Stimulated activated CD4-positive, alpha-beta T cell treated with anti-CD3 and anti-CD28 coated beads, Interleukin-2, amount 100 ng/mL, for 24 hours (primary cell): ENCODE data around the gene TKT.

Experiments
- DNase-seq, 2 donors: peaks; one replicate each; pipeline ENCODE4 v3.0.0-alpha.2; 2020

The TKT gene

DNA sequence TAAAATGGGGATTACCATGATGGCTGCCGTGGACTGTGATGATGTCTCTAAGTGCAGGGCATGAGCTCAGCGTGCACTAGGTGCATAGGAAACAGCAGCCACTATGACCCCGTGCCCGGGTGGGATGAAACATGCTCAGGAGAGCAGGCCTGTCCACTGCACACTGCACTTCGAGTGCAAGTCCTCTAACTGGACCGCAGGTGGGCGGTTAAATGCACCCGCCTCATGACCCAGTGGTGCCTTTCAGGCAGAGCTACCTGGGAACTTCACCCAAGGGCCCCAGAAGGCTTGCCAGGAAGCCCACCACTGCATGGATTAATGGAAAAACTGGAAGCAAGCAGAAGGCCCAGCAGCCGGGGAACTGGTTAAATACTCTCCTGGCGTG, 60.8 kb downstream of the TKT start:
- no peak for DNase-seq

DNA sequence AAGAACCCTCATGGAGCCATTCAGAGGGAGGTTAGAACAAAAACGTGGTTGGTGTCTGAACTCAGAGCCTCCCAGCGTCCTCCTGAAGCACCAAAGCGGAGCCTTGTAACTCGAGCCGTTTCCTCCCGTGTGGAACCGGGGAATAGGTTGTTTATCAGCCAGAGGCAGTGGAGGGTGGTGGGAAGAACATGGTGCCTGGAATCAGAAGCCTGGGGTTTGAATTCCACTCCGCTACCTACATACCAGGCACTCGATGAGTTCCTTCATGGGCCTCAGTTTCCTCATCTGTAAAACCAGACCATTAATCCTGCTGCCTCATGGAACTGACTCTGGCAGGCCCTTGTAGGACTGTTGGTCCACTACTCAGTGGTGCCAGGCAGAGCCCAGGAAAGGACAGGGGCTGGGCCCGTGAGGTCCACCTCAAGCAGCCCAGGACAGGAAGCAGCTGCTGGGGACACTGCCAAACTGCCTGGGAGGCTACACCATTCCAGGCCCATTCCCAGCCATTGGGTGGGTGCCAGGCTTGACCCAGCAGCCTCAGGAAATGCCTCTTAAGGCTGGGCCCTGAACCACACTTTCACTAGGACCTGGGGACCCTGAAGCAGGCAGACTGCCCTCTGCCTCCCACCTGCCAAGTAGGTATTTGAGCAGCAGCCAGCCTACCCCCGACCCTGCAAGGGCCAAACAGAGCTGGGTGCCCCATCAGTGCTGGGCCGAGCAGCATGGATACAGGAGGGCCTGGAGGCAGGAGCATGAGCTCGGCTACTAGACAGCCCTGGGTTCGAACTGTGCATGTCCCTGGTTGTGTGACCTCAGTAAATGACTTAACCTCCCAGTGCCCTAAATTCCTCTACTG, 61.4 kb downstream of the TKT start:
- no peak for DNase-seq

DNA sequence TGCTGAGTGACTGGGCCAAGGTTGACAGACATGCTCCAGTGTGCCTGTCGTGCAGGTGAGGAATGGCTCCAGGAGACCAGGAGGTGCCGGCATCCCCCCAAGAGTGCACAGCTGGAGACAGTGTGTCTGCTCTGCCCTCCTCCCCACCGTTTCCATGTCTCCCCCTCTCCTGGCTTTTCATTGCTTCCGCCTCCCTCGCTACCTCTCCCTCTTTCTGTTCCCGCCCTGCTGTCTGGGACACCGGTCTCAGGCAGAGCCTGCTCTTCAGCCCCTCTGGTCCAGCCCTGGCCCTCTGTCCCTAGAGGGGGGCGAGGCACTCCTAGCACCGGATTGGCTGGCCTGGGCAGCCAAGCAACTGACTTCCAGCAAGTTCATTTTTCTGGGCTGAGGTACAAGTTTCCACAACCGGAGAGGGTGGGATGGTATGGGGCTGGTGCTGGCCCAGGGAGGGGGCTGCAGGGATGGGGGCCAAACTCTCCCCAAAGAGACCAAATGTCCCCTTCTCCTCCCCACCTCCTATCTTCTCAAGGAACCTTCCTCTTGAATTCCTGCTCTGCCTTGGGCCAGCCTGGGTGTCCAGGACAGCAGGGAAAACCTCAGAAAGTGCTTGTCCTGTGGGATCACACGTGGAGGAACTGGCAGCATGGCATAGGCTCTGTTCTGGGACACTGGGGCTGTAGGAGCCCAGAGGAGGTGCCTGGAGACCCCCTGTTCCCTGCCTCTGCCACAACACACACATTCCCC, 62.2 kb downstream of the TKT start:
- no peak for DNase-seq

DNA sequence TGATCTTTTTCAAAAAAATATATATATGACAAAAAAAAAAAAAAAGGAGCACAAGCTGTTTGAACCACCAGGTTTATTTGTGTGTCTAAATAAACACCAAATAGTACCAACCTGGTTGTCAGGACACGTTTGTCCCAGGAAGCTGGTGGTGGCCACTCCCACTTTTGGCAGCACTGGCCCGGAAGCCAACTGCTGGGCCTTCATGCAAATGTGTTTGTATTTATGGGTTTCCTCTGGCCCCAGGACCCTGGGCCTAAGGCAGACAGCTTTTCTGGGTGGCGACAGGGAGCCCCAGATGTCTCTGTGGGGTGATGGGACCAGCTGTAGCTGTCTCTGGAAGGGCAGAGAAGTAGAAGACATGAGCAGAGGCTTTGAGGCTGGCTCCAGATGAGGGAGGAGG, 63.2 kb downstream of the TKT start:
- DNase-seq = no peak

DNA sequence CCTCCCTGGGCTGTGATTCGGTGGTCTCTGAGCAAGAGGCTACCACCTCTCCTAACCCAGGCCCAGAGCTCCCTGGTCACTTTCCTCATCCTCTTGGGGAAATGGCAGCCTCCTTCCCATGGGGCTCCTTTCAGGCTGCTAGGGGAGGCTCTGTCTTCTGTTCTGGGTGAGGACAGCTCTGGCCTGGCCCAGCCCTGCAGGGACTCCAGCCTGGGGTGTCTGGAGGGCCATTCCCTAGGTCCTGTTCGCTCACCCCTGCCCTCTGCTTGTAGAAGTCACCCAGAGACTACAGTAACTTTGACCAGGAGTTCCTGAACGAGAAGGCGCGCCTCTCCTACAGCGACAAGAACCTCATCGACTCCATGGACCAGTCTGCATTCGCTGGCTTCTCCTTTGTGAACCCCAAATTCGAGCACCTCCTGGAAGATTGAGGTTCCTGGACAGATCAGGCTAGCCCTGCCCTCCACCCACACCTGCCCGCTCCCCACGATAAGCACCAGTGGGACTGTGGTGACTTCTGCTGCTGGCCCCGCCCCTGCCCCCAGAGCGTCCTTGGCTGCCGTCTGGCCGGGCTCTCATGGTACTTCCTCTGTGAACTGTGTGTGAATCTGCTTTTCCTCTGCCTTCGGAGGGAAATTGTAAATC, 63.9 kb downstream of the TKT start:
- DNase-seq = no peak

DNA sequence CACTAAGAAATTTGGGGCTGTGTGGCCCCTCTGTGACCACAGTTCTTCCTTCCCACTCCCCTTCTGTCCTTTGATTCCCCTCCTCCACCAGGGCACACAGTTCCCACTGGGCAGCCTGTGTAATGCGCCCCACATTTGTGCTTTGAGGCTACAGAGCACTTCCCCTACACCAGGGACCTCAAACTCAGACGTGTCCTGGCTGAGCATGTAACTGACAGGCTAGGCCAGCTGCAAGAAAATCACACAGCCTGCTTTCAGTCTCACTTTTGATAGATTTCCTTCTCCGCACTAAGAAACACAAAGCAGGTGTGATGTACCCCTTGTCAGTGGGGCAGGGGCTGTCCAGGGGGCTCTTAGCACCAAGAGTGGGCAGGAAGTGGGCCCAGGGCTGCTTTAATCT, 65.2 kb downstream of the TKT start:
- DNase-seq = no peak

DNA sequence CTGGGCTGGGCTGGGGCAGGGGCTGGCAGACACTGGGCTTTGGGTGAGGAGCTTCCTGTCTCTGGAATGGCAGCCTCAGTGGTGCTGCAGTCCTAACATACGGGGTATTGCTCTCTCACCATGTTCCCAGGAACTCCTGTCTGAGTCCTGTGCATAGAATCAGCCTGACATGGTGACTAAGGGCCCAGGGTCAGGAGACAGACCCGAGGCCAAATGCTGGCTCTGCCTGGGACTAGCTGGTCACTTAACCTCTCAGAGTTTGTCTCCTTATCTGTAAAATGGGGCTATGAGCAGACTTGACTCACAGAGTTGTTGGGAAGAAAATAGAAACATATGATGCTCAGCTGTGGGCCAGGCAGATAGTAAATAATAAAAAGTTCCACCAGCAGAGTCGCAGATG, 66.5 kb downstream of the TKT start:
- no peak for DNase-seq

DNA sequence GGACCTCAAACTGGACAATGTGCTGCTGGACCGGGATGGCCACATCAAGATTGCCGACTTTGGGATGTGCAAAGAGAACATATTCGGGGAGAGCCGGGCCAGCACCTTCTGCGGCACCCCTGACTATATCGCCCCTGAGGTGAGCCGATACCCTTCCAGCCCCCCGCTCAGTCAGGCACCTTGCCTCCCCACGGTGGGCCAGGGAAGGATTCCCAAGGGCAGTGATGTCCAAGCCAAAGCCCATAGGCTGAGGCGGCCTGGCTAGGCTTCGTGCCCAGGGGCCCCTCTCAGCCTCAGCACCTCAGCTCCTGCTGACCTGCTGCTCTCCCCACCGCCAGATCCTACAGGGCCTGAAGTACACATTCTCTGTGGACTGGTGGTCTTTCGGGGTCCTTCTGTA, 67.1 kb downstream of the TKT start:
- DNase-seq = no peak

DNA sequence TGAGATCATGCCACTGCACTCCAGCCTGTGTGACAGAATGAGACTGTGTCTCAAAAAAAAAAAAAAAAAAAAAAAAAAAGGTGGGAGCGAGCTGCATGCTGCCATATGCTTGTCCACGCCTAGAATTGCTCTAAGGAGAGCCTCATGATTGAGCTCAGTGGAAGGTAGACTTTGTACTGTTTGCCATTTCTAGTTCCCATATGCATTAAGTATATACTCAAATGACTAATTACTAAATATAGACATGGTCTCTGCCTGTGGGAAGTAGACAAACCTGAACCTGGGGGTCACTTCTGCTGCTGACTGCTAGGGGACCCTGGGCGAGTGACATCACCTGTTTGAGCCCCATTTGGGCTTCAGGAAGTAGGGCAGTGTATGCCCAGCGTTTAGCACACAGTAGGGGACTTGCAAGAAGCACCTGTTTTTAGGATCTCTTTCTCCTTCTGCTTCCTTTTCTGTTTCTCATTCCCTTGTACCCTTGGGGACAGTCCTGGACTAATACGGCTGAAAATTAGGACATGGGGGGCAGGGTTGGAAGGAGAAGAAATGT, 67.6 kb downstream of the TKT start:
- no peak for DNase-seq

DNA sequence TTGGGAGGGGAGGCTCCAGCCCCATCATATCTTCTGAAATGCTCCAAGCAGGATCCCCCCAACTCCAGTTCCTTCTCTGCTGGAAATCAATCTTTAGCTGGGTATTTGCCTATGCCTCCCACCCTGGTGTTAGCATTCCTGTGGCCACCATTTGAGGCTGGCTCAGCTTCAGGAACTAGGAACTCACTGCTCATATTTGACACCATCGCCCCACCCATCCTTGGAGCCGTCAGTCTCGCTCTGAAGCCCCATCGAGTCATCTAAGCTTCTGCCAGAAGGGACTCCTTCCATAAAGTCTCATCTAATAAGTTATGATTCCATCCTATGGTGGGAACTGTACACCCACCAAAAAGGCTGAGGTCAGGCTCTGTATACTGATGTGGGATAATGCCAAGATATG, 68.4 kb downstream of the TKT start:
- no peak for DNase-seq

DNA sequence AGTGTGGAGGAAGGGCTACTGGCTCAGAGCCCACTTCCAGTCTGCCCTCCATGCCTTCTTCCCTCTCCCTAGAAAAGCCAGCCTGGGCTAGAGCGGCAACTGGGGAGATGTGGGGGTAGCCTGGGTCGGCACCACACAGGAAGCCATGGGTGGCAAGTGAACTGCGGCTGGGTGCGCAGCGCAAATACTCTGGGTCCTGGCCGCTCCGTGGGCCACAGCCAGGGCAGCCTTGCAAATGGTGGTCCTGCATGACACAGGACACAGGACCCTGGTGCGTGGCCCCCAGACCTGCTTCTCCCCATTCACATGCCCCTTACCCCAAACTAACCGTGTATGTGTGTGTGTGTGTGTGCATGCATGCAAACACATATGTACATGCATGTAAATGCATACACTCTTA, 69.1 kb downstream of the TKT start:
- DNase-seq = no peak

DNA sequence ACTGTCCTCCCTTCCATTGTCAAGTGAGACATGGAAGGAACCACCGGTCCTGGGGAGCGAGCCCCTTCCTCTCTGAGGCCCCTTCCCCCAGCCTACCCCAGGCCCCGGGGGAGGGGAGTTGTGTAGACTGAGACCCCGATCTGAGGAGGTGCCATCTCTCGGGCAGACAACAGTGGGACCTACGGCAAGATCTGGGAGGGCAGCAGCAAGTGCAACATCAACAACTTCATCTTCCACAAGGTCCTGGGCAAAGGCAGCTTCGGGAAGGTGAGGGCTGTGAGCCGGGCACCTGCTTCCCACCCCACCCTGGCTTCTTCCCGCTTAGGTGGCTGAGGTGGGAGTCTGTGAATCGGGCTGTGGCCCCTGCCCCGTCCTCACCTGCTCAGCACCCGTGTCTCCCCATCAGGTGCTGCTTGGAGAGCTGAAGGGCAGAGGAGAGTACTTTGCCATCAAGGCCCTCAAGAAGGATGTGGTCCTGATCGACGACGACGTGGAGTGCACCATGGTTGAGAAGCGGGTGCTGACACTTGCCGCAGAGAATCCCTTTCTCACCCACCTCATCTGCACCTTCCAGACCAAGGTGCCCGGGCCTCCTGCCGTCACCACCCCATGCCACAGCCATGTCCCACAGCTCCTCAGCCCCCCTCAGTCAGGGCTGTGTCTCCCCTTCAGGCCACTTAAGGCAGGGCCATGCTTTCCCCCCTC, 69.9 kb downstream of the TKT start:
- DNase-seq = no peak

DNA sequence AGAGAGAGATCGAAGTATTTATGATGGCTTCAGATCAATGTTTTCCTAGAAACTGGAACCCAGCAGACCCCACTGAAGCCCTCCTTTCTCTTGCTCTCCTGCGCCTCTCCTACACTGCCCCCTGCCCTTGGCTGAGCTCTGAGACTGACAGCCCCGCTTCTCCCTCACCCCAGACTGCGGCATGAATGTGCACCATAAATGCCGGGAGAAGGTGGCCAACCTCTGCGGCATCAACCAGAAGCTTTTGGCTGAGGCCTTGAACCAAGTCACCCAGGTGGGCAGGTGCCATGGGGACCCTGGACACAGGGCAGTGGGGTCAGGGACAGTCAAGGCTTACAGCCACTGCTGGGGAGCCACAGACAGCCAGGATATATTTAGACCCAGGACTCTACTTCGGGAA, 71.1 kb downstream of the TKT start:
- no peak for DNase-seq

DNA sequence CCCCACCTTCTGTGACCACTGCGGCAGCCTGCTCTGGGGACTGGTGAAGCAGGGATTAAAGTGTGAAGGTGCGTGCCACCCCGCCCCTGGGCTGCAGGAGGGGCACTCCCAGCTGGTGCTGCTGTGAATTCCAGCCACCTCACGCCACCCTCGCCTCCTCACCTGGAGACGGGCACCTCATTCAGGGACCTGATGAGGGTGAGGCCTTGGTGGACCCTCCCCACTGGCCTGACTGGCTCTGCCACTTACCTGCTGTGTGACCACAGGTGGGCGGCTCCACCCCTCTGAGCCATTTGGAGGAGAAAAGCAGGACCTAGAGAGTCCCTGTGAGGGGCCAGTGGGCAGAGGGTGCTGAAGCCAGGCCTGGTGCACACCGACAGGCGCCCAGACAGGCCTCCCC, 72.3 kb downstream of the TKT start:
- DNase-seq = no peak

DNA sequence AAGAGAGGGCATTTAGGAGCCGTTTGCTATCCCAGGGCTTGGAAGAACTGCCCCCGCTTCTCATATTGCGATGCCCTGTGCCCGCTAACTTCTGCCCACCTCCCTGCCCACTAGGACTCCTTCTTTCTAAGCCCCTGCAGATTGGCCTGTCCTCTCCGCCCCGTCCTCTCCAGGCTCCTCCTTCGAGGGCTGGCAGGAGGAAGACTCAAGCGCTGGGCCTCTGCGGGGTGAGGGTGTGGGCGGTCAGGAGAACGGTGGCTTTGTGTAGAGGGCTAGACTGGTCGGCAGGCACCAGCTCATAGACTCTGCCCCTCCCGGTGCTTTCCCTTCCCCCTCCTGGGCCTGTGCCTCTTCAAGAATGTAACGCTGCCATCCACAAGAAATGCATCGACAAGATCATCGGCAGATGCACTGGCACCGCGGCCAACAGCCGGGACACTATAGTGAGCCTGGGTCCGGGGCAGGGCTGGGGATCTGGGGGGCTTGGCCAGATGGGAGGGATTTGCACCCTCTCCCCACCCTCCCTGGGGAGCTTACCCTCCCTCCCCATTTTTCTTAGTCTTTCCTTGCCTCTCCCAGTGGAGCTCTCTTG, 73.0 kb downstream of the TKT start:
- no peak for DNase-seq

DNA sequence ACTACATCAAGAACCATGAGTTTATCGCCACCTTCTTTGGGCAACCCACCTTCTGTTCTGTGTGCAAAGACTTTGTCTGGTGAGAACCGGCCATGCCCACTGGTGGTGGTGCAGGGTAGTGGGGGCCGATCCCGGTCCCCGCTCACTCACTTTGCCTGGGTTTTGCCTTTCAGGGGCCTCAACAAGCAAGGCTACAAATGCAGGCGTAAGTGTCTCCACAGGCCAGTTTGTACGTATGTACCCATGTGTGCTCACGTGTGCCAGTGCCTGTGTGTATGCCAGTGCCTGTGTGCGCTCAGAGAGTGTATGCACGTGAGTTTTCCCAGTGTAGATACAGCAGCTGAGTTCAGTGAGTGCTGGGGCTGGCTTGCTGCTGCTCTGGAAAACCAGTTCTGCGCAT, 74.3 kb downstream of the TKT start:
- DNase-seq = no peak

DNA sequence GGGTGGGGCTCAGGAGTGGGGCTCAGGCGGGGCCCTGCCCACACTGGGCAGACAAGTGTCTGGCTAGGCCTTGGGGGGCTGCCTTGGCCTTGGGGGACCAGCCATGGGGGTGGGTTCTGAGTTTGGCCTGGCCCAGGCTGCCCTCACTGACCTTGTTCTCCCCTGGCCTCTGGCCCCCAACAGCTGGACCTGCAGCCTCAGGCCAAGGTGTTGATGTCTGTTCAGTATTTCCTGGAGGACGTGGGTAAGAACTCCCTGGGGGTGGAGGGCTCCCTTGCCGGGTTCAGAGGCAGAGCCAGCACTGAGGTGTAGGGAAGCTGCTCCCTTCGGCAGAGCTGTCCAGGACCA, 74.8 kb downstream of the TKT start:
- no peak for DNase-seq

DNA sequence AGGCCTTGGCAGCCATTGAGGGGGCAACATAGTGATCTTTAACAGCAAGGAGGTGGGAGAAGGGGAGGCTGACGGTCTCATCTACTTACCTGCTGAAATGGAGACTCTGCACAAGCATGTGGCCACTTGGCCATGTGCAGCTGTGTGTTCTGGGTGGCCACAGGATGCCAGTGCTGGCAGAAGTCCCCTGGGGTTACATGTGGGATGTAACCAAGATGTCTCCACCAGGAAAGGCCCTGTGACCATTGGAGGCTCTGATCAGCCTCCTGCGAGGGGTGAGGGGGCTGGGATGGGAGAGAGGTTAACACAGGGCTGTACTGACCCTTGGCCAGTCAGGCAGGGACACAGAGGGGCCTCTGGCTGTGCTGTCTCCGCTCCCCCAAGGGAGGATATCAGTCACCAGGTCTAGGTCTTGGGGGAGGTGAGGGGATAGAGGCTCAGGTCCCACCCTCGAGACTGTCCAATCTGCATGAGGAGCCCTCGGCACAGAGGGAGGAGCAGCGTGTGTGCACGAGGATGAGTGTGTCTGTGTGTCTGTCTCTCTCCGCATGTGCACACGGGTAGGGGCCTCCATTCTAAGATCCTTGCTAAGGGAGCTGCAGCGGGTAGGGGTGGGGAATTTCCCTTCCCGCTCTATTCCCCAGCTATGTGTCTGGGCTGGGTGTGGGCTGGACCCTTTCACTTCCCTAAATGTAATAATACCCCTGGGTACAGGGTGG, 75.4 kb downstream of the TKT start:
- DNase-seq = no peak

DNA sequence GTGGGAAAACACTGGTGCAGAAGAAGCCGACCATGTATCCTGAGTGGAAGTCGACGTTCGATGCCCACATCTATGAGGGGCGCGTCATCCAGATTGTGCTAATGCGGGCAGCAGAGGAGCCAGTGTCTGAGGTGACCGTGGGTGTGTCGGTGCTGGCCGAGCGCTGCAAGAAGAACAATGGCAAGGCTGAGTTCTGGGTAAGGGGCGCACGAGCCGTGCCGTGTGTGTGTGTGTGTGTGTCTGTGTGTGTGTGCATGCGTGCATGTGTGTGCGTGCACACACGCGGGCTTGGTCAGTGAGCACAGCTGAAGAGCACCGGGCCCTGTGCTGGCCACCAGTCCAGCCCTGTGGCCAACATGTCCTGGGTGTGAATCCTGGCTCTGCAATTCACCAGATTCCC, 76.2 kb downstream of the TKT start:
- DNase-seq = no peak

DNA sequence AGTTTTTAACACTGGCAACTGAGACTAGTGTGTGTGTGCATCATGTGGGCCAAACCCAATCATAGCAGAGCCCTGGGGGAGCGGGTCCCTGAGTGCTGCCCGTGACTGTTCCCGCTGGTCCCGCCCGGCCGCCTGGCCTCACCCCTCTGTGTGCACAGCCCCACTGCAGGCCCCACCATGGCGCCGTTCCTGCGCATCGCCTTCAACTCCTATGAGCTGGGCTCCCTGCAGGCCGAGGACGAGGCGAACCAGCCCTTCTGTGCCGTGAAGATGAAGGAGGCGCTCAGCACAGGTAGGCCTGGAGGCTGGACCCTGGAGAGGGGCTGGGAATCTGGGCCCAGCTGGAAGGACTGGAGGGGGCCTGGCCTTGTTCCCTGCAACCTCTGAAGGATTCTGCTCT, 77.6 kb downstream of the TKT start:
- no peak for DNase-seq

DNA sequence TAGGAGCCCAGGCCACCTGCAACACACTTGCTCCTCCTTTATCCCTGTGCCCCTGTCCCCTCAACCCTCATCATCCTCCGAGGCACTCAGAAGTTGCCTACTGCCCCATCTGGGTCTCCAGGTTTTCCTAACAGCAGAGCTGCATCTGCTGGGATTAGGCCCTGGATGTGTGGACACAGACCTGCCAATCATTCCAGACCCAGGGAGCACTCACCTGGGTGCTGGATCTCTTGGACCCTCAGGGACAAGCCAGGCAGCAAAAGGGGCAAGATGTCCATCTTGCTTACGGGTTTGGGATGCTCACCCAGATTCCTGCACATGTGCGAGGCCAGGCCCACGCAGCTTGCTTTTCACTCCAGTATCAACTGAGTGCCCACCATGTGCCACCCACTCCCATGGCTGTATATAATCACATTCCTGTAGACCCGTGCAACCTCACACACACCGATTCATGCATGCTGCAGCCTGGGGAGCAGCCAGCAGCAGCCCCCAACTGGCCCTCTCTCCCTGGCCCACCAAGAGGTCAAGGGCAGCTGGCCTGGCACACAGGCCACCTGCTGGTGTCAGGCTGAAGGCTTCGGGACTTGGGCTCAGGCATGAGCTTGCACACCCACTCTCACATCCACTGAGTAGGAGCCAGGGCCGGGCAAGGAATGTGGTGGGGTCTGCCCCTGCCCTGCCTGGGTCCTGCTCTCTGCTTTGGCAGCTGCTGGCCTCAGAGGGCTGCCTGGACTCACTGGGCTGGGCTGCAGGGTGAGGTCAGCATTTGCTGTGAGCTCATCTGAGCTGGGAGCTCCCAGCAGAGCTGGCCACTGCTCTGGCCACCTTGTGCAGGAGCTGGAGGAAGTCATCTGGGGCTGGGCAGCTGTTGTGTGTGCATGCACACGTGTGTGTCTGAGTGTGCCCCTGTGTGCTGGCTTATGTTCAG, 79.9 kb downstream of the TKT start:
- no peak for DNase-seq
